Neural progenitor cell (in vitro differentiated cells): ENCODE data around the gene WDR35. TPM values are rescaled to one million over a fixed set of nuclear protein-coding genes. Genes with fewer than 3 reads are reported as not detected.

Experiments used
- DNase-seq: peaks from one replicate; pipeline ENCODE4 v3.0.0-alpha.2; 2016; ENCODE audit warnings: low spot score
- H2AFZ ChIP-seq: fragments of 200-600 bp; sonication (generic); replicated peaks from 2 replicates; pipeline ENCODE4 v1.6.1; 2016; ENCODE audit warnings: antibody characterized with exemption
- H3F3A ChIP-seq: fragments of 200-600 bp; sonication (generic); 2 replicates; pipeline ENCODE4 v1.6.1; 2016; ENCODE audit warnings: antibody characterized with exemption, low read depth
- H3K27ac ChIP-seq: fragments of 200-600 bp; sonication (generic); 2 replicates; pipeline ENCODE4 v1.5.1; 2016; ENCODE audit warnings: mild to moderate bottlenecking
- H3K27me3 ChIP-seq: fragments of 200-600 bp; sonication (generic); 2 replicates; pipeline ENCODE4 v1.6.1; 2016; ENCODE audit warnings: mild to moderate bottlenecking, moderate library complexity
- H3K36me3 ChIP-seq: fragments of 200-600 bp; sonication (generic); 2 replicates; pipeline ENCODE4 v1.5.1; 2016
- H3K4me1 ChIP-seq: fragments of 200-600 bp; sonication (generic); 2 replicates; pipeline ENCODE4 v1.6.1; 2016; ENCODE audit warnings: mixed run types
- H3K4me2 ChIP-seq: fragments of 200-600 bp; sonication (generic); 2 replicates; pipeline ENCODE4 v1.6.1; 2016
- H3K4me3 ChIP-seq: fragments of 200-600 bp; sonication (generic); 2 replicates; pipeline ENCODE4 v1.5.1; 2016
- H3K79me2 ChIP-seq: fragments of 200-600 bp; sonication (generic); 2 replicates; pipeline ENCODE4 v1.6.1; 2016; ENCODE audit warnings: low read depth
- H3K9ac ChIP-seq: fragments of 200-600 bp; sonication (generic); 2 replicates; pipeline ENCODE4 v1.6.1; 2016
- H3K9me3 ChIP-seq: fragments of 200-600 bp; sonication (generic); 2 replicates; pipeline ENCODE4 v1.5.1; 2016; ENCODE audit warnings: low read depth
- H4K20me1 ChIP-seq: fragments of 200-600 bp; sonication (generic); 2 replicates; pipeline ENCODE4 v1.6.1; 2016; ENCODE audit warnings: low read depth
- H3K27ac Mint-ChIP-seq: 3 replicates; pipeline ENCODE4 v1.8.0; 2021; ENCODE audit warnings: mixed read lengths
- H3K27me3 Mint-ChIP-seq: 2 replicates; pipeline ENCODE4 v1.8.0; 2022; ENCODE audit warnings: low read depth, mild to moderate bottlenecking, inconsistent platforms, moderate library complexity, mixed read lengths; ENCODE audit not compliant: insufficient read depth
- H3K36me3 Mint-ChIP-seq: 3 replicates; pipeline ENCODE4 v1.8.0; 2021; ENCODE audit warnings: mixed read lengths
- H3K4me1 Mint-ChIP-seq: 3 replicates; pipeline ENCODE4 v1.8.0; 2021; ENCODE audit warnings: mixed read lengths
- H3K4me3 Mint-ChIP-seq: 3 replicates; pipeline ENCODE4 v1.8.0; 2021; ENCODE audit warnings: mild to moderate bottlenecking, moderate library complexity, mixed read lengths
- H3K9me3 Mint-ChIP-seq: 3 replicates; pipeline ENCODE4 v1.8.0; 2020; ENCODE audit warnings: mixed read lengths
- CTCF ChIP-seq: fragments of 200-600 bp; sonication (generic); IDR thresholded peaks from 2 replicates; pipeline ENCODE4 v1.5.1; 2017; ENCODE audit warnings: antibody characterized with exemption, mild to moderate bottlenecking
- EZH2 ChIP-seq: fragments of 200-600 bp; sonication (generic); IDR thresholded peaks from 2 replicates; pipeline ENCODE4 v1.6.1; 2017; ENCODE audit warnings: antibody characterized with exemption, mild to moderate bottlenecking, moderate library complexity
- EZH2phosphoT487 ChIP-seq: fragments of 200-600 bp; sonication (generic); IDR thresholded peaks from 2 replicates; pipeline ENCODE4 v1.6.1; 2017; ENCODE audit warnings: antibody characterized with exemption
- total RNA-seq: library from RNA; depleted of rRNA; stranded (reverse); fragments of >200 nt; gene quantifications from 2 replicates; pipeline ENCODE4 v1.2.3, GENCODE V29; 2015; ENCODE audit warnings: low replicate concordance

WDR35 gene
- total RNA-seq, 1 donor from 2014 or later = 31.6 TPM

GRCh38 chr2:19991895-19992294, 2.0 kb upstream of the WDR35 start:
- peaks cover 34% of the 10 kb centered on the region for H3K4me1 Mint-ChIP-seq
- no peak overlapping the region for H2AFZ ChIP-seq
- no peaks in the 10 kb centered on the region for H3K9me3 ChIP-seq
- no peak overlapping the region for H3K4me3 Mint-ChIP-seq
- H3K36me3 Mint-ChIP-seq = peaks cover 6% of the 10 kb centered on the region
- H3K9me3 Mint-ChIP-seq = no peaks in the 10 kb centered on the region
- H3K79me2 ChIP-seq = peaks cover 28% of the 10 kb centered on the region
- TF ChIP-seq EZH2 (no peak), EZH2phosphoT487 (no peak), CTCF (no peak)
- no peaks in the 10 kb centered on the region for H3K36me3 ChIP-seq
- peaks cover 20% of the 10 kb centered on the region for H3K4me1 ChIP-seq
- no peak overlapping the region for H3K4me2 ChIP-seq
- H4K20me1 ChIP-seq = no peaks in the 10 kb centered on the region
- peaks cover 30% of the 10 kb centered on the region for H3F3A ChIP-seq
- H3K27me3 ChIP-seq = no peaks in the 10 kb centered on the region
- DNase-seq = no peak
- H3K27ac Mint-ChIP-seq = no peak overlapping the region
- no peak overlapping the region for H3K27ac ChIP-seq
- H3K4me3 ChIP-seq = no peak overlapping the region
- H3K27me3 Mint-ChIP-seq = no peaks in the 10 kb centered on the region
- no peak overlapping the region for H3K9ac ChIP-seq

GRCh38 chr2:19990416-19990728, 467 bp upstream of the WDR35 start:
- peak overlapping the region; percentile 95 for H3K4me3 Mint-ChIP-seq
- H3K27ac Mint-ChIP-seq = no peak overlapping the region
- peaks cover 15% of the 10 kb centered on the region for H3K36me3 Mint-ChIP-seq
- no peaks in the 10 kb centered on the region for H3K9me3 Mint-ChIP-seq
- Histone ChIP-seq H4K20me1 (no peaks in the 10 kb centered on the region), H3K4me2 (peak overlapping the region; percentile 96), H3K79me2 (peaks cover 43% of the 10 kb centered on the region), H3K9me3 (no peaks in the 10 kb centered on the region), H3F3A (peaks cover 30% of the 10 kb centered on the region), H3K36me3 (no peaks in the 10 kb centered on the region), H2AFZ (peak overlapping the region; percentile 98), H3K4me1 (peaks cover 20% of the 10 kb centered on the region), H3K27ac (no peak overlapping the region), H3K9ac (no peak overlapping the region), H3K27me3 (no peaks in the 10 kb centered on the region), H3K4me3 (peak overlapping the region; percentile 84)
- no peak for TF ChIP-seq EZH2phosphoT487
- no peak for TF ChIP-seq EZH2
- TF ChIP-seq CTCF = no peak
- peaks cover 34% of the 10 kb centered on the region for H3K4me1 Mint-ChIP-seq
- H3K27me3 Mint-ChIP-seq = no peaks in the 10 kb centered on the region
- DNase-seq = no peak

GRCh38 chr2:19989342-19989666, 601 bp downstream of the WDR35 start:
- no peak for TF ChIP-seq EZH2
- no peak for TF ChIP-seq EZH2phosphoT487
- TF ChIP-seq CTCF = no peak
- Histone ChIP-seq H3K27ac (no peak overlapping the region), H3K9ac (peak overlapping the region; percentile 43), H3K4me1 (peaks cover 20% of the 10 kb centered on the region), H3K27me3 (no peaks in the 10 kb centered on the region), H4K20me1 (no peaks in the 10 kb centered on the region), H3K4me2 (peak overlapping the region; percentile 96), H2AFZ (peak overlapping the region; percentile 98), H3K79me2 (peaks cover 54% of the 10 kb centered on the region), H3K9me3 (no peaks in the 10 kb centered on the region), H3K36me3 (no peaks in the 10 kb centered on the region), H3K4me3 (peak overlapping the region; percentile 84), H3F3A (peaks cover 30% of the 10 kb centered on the region)
- Mint-ChIP-seq H3K27me3 (peaks cover 3% of the 10 kb centered on the region), H3K9me3 (no peaks in the 10 kb centered on the region), H3K4me3 (peak overlapping the region; percentile 95), H3K36me3 (peaks cover 17% of the 10 kb centered on the region), H3K27ac (peak overlapping the region; percentile 40), H3K4me1 (peaks cover 34% of the 10 kb centered on the region)
- no peak for DNase-seq
